Right cardiac atrium (tissue), 5 donors: ENCODE data around the gene LIPE. TPM values are rescaled to one million over a fixed set of nuclear protein-coding genes. Genes with fewer than 3 reads are reported as not detected.

Experiments used
- ATAC-seq, 2 donors: fragments of 200-7000 bp; cut with Tn5 transposase; one replicate each; pipeline versions ENCODE4 v1.8.0 to v1.9.1; 2020; ENCODE audit warnings: moderate library complexity in 2 of 2, mild to moderate bottlenecking in 1 of 2
- DNase-seq, 3 donors: peaks; one replicate each; pipeline ENCODE4 v3.0.0-alpha.2; 2020
- H3K27ac ChIP-seq: one replicate; pipeline ENCODE4 v1.5.1; 2013; ENCODE audit warnings: mild to moderate bottlenecking, low read length, control low read depth, moderate library complexity
- H3K27me3 ChIP-seq: one replicate; pipeline ENCODE4 v1.6.1; 2013; ENCODE audit not compliant: control insufficient read depth, insufficient read depth
- H3K4me1 ChIP-seq: one replicate; pipeline ENCODE4 v1.6.1; 2013; ENCODE audit warnings: low read length; ENCODE audit not compliant: control insufficient read depth, insufficient read depth
- H3K4me3 ChIP-seq: one replicate; pipeline ENCODE4 v1.5.1; 2013; ENCODE audit warnings: low read length, control low read depth
- H3K9me3 ChIP-seq: one replicate; pipeline ENCODE4 v1.6.1; 2013; ENCODE audit warnings: low read length; ENCODE audit not compliant: control insufficient read depth
- WGBS: extraction: QIAGEN DNeasy Blood & Tissue Kit; methylation state at CpG from one replicate; pipeline ENCODE4 v1.1.7; 2013; 5-methylcytosine and 5-hydroxymethylcytosine counted together
- intact Hi-C, 4 donors: fragments of 100-400 bp; cut with DNase I; formaldehyde crosslinking; loops; one replicate each; pipeline versions ENCODE4 v1.11.0 to v1.14.0; 2022 to 2023
- polyA plus RNA-seq: library from polyadenylated mRNA; stranded (reverse); fragments of 200-250 nt; gene quantifications from one replicate; pipeline ENCODE4 v1.2.3, GENCODE V29; 2013
- total RNA-seq, 4 donors: library from RNA; stranded (reverse); fragmentation: NEBNext Ultra II Directional; extraction: Animal tissue kit (Norgen Biotek cat#: 25700); gene quantifications; one replicate each; pipeline ENCODE4 v1.2.1, GENCODE V29; 2021
- donor health status: healthy with polysubstance abuse.
- donor health status: DM: no; HTN: yes; CAD: no.
- donor health status: DM: no; HTN: no; CAD: no.
- donor health status: DM: no; HTN: yes; CAD: no; lungs with severe emphysema.
- donor health status: DM: yes; HTN: yes; CAD: no.

Gene LIPE
- total and polyA plus RNA-seq, 5 donors = 9.4 to 81.6 (median 15.3) TPM

GRCh38 chr19:42376177-42376555, 51.0 kb downstream of the LIPE start:
- ATAC-seq = peak in 1 of 2 donors; percentile 8
- no peaks in the 10 kb centered on the region for H3K27me3 ChIP-seq
- H3K4me3 ChIP-seq = no peak overlapping the region
- intact Hi-C loops = no loop called here
- peak in 2 of 3 donors; percentile 40 to 57 for DNase-seq
- 96% methylated on average over 17 of the region's 17 CpGs for WGBS
- H3K9me3 ChIP-seq = no peaks in the 10 kb centered on the region
- H3K4me1 ChIP-seq = no peaks in the 10 kb centered on the region
- no peak overlapping the region for H3K27ac ChIP-seq

DNA sequence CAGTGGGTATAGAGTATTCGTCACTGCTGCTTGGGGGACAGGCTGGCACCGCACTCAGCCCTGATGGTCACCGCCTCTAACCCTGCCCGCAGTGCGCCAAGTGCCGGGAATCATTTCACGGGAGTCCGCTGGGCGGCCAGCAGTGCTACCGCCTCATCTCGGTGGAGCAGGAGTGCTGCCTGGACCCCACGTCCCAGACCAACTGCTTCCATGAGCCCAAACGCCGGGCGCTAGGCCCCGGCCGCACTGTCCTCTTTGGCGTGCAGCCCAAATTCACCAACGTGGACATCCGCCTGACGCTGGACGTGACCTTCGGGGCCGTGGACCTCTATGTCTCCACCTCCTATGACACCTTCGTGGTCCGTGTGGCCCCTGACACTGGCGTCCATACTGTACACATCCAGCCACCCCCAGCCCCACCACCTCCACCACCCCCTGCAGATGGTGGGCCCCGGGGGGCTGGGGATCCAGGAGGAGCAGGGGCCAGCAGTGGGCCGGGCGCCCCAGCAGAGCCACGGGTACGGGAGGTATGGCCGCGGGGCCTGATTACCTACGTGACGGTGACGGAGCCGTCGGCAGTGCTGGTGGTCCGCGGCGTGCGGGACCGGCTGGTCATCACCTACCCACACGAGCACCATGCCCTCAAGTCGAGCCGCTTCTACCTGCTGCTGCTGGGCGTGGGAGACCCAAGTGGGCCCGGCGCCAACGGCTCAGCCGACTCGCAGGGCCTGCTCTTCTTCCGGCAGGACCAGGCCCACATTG, 51.6 kb downstream of the LIPE start:
- peak in 1 of 2 donors; percentile 16 for ATAC-seq
- intact Hi-C loops = no loop called here

DNA sequence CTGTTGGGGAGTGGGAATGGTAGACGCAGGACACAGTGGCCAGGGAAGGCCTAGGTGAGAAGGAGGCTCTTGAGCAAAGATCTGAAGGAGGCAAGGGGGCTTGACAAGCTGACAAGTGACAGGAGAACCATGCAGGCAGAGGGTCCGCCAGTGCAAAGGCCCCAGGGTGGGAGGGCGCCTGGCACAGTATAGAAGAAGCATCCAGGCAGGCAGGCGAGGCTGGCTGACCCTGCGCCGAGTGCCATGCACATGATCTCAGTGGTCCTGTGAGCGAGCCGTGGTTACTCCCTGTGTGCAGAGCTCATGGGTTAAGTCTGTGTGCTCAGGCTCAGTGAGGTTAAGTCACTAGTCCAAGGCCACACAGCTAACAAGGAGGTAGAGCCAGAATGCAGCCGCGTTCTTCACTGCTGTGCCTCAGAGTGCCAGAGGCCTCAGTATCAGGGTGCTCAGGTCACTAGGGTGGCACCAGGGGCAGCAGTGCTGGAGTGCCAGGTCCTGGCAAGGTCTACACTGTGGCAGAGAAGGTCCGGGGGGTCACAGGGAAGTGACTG, 52.3 kb downstream of the LIPE start:
- no peak overlapping the region for H3K27ac ChIP-seq
- H3K4me3 ChIP-seq = no peak overlapping the region
- no peaks in the 10 kb centered on the region for H3K27me3 ChIP-seq
- no peaks in the 10 kb centered on the region for H3K4me1 ChIP-seq
- no peaks in the 10 kb centered on the region for H3K9me3 ChIP-seq
- no peak for ATAC-seq
- 96% methylated on average over 11 of the region's 11 CpGs for WGBS
- intact Hi-C loops = no loop called here
- DNase-seq = peak in 1 of 3 donors; percentile 38

More for the DNA sequence above, 51.6 kb downstream of the LIPE start:
- Histone ChIP-seq H3K9me3 (no peaks in the 10 kb centered on the region), H3K27me3 (no peaks in the 10 kb centered on the region), H3K4me1 (no peaks in the 10 kb centered on the region), H3K4me3 (no peak overlapping the region), H3K27ac (no peak overlapping the region)
- DNase-seq = peak in 2 of 3 donors; percentile 47 to 56
- WGBS = 94% methylated on average over 54 of the region's 54 CpGs

DNA sequence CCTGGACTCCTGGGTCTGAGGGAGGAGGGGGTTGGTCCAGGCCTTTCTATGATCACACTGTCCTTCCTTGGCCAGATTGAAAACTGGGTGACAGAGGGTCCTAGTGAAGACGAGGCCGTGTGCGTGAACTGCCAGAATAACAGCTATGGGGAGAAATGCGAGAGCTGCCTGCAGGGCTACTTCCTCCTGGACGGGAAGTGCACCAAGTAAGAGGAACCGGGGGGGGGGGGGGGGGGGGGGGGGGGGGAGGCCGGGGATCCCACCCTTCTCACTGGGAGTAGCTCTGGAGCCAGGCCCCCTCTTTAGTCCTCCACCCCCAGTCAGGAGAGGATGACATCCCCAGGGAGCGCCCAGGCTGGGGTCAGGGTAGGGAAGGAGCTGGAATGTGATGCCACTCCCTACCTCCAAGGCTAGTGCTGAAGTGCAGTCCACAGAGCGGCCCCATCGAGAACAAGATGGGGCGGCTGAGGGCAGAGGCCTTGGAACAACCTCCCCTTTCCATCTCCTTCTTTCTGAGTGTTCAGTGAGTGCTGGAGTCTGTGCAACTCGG, 56.5 kb downstream of the LIPE start:
- Histone ChIP-seq H3K4me1 (no peaks in the 10 kb centered on the region), H3K4me3 (no peak overlapping the region), H3K27ac (no peak overlapping the region), H3K27me3 (no peaks in the 10 kb centered on the region), H3K9me3 (no peaks in the 10 kb centered on the region)
- ATAC-seq (no peak), DNase-seq (peak in 1 of 3 donors; percentile 19)
- intact Hi-C loops = no loop called here
- 76% methylated on average over 12 of the region's 12 CpGs for WGBS

- H3K27me3 ChIP-seq = no peaks in the 10 kb centered on the region
- no peak overlapping the region for H3K4me3 ChIP-seq
- H3K9me3 ChIP-seq = no peaks in the 10 kb centered on the region
- H3K4me1 ChIP-seq = no peaks in the 10 kb centered on the region
- DNase-seq (no peak), ATAC-seq (no peak)
- no peak overlapping the region for H3K27ac ChIP-seq
- WGBS = 78% methylated on average over 9 of the region's 9 CpGs
- intact Hi-C loops = no loop called here
Measured at GRCh38 chr19:42370068-42370520, 57.1 kb downstream of the LIPE start.

DNA sequence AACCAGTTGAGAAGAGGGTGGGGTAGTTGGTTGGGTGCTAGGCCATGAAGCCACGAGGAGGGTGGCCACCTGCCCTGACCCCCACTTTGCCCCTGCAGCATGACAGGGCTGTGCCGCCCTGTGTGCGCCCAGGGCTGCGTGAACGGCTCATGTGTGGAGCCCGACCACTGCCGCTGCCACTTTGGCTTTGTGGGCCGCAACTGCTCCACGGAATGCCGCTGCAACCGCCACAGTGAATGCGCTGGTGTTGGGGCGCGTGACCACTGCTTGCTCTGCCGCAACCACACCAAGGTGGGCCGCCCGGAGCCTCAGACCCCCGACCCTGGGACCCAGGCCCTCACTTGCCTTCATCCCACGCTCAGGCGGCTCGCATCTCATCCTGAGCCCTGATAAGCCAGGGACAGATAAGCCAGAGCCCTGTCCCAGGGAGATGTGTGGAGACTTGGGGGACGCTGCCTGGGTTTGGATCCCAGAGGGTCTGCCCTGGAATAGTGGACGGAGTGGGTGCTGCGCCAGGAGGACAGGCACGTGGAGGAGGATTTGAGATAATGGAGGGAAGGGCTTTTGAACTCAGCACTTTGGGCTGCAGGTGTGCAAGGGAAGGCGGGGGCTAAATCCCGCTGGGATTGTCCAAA, 57.6 kb downstream of the LIPE start:
- no peak for DNase-seq
- 91% methylated on average over 27 of the region's 27 CpGs for WGBS
- Histone ChIP-seq H3K4me3 (no peak overlapping the region), H3K27me3 (no peaks in the 10 kb centered on the region), H3K4me1 (no peaks in the 10 kb centered on the region), H3K27ac (no peak overlapping the region), H3K9me3 (no peaks in the 10 kb centered on the region)
- ATAC-seq = no peak
- intact Hi-C loops = no loop called here

DNA sequence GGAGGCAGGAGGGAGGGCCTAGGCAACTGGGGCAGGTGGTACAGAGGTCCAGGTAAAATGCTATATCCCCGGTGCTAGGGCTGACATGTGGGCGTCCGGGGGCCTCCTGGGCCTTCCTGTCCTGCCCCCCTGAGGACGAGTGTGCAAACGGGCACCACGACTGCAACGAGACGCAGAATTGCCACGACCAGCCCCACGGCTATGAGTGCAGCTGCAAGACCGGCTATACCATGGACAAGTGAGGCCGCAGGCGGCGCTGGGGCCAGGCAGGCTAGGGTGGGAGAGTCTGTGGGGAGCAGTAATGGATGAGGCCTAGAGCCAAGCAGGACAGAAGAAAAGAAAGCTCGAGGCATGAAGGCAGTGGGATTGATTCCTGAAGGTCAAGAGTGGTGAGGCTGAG, 58.4 kb downstream of the LIPE start:
- Histone ChIP-seq H3K4me1 (no peaks in the 10 kb centered on the region), H3K27ac (no peak overlapping the region), H3K9me3 (no peaks in the 10 kb centered on the region), H3K27me3 (no peaks in the 10 kb centered on the region), H3K4me3 (no peak overlapping the region)
- DNase-seq = no peak
- 93% methylated on average over 15 of the region's 15 CpGs for WGBS
- intact Hi-C loops = no loop called here
- peak in 1 of 2 donors; percentile 7 for ATAC-seq

- Histone ChIP-seq H3K27ac (no peak overlapping the region), H3K4me3 (no peak overlapping the region), H3K27me3 (no peaks in the 10 kb centered on the region), H3K4me1 (no peaks in the 10 kb centered on the region), H3K9me3 (peaks cover 1% of the 10 kb centered on the region)
- intact Hi-C loops = no loop called here
- 95% methylated on average over 11 of the region's 11 CpGs for WGBS
- ATAC-seq = no peak
- no peak for DNase-seq
Measured at GRCh38 chr19:42368360-42368759, 58.8 kb downstream of the LIPE start.

DNA sequence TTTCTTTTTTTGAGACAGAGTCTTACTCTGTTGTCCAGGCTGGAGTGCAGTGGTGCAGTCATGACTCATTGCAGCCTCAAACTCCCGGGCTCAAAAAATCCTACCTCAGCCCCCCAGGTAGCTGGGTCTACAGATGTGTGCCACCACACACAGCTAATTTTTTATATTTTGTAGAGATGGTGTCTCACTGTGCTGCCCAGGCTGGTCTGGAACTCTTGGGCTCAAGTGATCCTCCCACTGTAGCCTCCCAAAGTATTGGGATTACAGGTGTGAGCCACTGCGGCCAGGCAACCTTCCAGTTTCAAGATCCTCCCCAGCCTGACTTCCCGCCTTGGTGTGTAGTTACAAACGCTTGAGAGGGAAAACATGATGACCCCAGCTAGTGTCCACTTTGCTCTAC, 59.3 kb downstream of the LIPE start:
- intact Hi-C loops = no loop called here
- 94% methylated on average over 4 of the region's 4 CpGs for WGBS
- no peak for DNase-seq
- no peak for ATAC-seq
- Histone ChIP-seq H3K4me3 (no peak overlapping the region), H3K4me1 (no peaks in the 10 kb centered on the region), H3K9me3 (peaks cover 1% of the 10 kb centered on the region), H3K27me3 (no peaks in the 10 kb centered on the region), H3K27ac (no peak overlapping the region)

- H3K4me3 ChIP-seq = no peak overlapping the region
- ATAC-seq = peak; percentile 4 to 47
Measured at GRCh38 chr19:42366673-42367072, 60.5 kb downstream of the LIPE start.

More at GRCh38 chr19:42366673-42367072, 60.5 kb downstream of the LIPE start:
- Histone ChIP-seq H3K4me1 (no peaks in the 10 kb centered on the region), H3K9me3 (peaks cover 1% of the 10 kb centered on the region), H3K27me3 (no peaks in the 10 kb centered on the region), H3K27ac (peak overlapping the region; percentile 62)
- peak in 1 of 3 donors; percentile 41 for DNase-seq
- intact Hi-C loops = no loop called here
- WGBS = 46% methylated on average over 1 of the region's 1 CpG
